Stimulated activated CD8-positive, alpha-beta memory T cell treated with anti-CD3 and anti-CD28 coated beads, Interleukin-15, amount 100 ng/mL, for 48 hours (primary cell): ENCODE measurements around the gene CX3CL1.

ENCODE experiments used
- DNase-seq, 2 donors: peaks; one replicate each; pipeline ENCODE4 v3.0.0-alpha.2; 2020; ENCODE audit warnings: low read depth in 2 of 2

The CX3CL1 gene

GRCh38 chr16:57405097-57405496 is 32.8 kb downstream of the CX3CL1 start:
- no peak for DNase-seq

- DNase-seq: no peak
These were observed 34.6 kb downstream of the CX3CL1 start for GRCh38 chr16:57406881-57407280.

DNA sequence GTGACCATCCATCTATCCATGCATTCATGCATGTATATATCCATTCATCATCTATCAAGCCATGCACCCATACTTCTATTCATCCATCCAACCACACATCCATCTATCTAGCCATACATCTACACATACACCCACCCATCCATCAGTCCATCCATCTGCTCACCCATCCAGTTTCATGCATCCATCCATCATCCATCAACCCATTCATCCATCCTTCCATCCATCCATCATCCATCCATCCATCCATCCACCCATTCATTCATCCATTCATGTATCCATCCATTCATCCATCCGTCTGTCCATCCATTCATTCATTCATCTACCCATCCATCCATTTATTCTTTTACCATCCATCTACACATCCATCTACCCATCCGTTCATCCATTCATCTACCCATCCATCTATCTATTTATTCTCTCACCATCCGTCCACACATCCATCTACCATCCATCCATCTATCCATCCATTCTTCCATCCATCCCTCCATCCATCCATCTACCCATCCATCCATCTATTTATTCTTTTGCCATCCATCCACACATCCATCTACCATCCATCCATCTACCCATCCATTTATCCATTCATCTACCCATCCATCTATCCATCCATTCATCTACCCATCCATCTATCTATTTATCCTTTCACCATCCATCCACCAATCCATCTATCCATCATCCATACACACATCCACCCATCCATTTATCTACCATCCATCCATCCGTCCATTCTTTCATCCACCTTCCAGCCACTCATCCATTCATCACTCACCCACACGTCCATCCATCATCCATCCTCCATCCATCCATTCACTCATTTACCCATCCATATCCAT is 35.4 kb downstream of the CX3CL1 start:
- DNase-seq: no peak

GRCh38 chr16:57409065-57409464 is 36.8 kb downstream of the CX3CL1 start:
- DNase-seq: no peak

DNA sequence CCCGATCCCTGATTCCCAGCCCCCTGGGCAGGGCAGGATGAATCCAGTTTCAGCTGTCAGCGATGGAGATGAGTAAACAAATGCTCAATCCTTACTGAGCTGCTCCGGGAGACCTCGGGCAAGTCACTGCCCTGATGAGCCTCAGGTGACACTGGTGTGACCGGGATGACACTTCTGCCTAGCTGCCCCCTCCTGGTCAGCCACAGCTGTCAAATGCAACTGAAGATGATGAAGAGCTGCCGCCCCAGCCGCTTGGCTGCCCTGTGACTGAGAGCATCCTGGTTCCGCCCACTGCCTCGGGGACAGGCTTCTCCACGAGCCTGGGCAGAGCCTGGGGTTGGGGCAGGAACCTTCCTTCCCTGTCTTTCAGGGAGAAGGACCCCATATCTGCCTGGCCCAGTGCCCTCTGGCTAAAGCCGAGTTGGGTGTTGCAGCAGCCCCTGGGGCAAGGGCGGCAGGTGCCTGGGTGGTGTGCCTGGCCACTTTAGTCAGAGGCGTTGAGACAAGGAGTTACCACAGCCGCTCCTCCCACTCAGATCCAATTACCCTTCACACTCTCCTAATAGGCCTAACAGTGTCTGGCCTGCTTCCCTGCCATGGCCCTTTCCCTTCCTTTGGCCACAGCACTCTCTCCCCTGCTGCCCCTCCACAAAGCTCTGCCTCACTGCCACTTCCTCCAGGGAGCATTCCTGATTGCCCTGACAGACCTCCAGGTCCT is 37.7 kb downstream of the CX3CL1 start:
- no peak for DNase-seq

DNA sequence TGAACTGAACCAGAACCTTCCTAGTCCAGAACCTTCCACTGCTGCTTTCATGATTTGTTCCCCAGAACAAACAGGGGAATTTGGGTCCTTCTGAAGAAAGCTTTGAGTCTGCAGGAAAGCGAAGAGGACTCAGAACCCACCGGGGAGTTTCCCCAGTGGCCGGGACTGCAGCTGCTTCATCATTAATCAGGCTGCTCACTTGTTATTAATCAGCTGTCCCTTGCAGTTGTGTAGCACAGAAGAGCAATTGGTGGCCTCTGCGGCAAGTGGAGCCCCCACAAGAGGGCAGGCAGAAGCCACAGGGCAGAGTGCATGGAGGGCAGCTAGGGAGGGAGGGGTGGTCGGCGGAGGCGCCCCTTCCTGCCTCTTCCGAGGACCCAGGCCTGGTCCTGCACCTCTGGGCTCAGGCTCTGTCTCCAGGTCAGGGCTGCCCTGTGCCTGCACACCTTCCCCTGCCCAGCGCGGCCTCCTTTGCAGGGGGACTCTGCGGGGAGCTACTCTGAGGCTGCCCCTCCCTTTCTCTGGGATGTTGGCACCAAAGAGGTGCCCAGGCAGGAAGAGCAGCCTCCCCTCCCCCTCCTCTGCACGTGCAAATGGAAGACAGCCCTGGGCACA is 39.2 kb downstream of the CX3CL1 start:
- no peak for DNase-seq

DNA sequence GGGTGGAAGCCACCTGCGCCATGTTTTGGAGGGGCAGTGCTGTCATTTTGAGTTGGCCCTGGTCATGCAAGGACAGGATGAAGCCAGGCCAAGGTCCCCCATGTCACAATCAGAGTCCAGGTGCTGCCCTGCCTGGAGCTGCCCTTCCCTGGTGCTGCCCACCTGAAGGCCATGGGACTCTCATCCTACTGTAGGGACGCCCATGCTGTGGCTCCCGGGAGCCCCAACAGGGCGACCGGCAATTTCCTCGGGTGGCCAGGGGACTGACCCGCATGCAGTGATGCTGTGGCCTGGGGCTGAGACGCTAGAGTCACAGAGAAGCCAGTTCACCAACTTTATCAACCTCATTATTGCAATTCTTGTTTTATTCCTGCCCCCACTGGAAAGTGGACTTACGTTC is 40.3 kb downstream of the CX3CL1 start:
- DNase-seq: no peak

DNA sequence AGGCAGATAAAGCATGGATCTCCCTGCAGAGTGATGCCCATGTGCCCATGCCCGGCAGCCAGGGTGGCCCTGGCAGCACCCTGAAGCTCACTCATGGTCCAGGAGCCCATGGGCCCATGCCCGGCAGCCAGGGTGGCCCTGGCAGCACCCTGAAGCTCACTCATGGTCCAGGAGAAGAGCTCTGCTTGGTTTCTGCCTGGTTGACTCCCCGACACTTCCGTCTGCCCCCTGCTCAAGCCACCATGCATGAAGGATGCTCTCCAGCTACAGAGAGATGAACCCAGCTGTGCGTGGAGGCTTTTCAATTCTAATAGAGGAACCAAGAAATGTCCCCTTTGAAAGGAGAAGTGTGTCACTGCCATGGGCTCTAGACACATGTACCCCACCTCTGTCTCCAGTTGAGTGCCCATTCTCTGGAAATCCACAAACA is 41.0 kb downstream of the CX3CL1 start:
- DNase-seq: no peak

DNA sequence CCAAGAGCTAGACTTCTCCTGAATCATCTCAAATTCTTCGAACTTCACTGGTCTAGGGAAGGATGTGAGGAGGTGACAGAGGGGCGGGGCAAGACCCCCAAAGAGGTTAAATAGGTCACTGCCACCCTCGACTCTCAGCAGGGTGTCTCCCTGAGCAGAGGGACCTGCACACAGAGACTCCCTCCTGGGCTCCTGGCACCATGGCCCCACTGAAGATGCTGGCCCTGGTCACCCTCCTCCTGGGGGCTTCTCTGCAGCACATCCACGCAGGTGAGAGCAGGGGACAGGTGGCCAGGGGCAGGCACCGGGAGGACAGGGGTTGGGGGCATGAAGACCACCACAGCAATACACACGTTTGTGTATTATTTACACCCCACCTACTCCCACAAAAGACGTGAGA is 41.4 kb downstream of the CX3CL1 start:
- DNase-seq: no peak

GRCh38 chr16:57416084-57416483 is 43.8 kb downstream of the CX3CL1 start:
- DNase-seq: no peak

DNA sequence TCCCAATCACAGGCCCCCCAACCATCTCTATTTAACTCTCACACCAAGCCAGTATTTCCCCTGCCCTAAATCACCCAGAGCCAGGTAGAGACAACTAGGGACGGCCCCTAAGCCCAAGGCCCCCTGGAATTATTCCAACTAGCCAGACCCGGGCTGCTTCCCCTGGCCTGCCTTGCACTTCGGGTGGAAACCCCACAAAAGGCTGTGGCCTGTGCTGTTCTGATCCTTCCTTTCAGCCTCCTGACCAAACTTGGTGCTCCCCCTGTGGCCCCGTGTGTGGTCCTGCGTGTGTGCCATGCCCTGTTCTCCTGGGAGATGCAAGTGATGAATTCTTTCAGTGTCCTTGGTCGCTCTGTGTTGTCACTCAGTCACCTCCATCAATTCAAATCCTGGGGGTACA is 47.2 kb downstream of the CX3CL1 start:
- DNase-seq: no peak

DNA sequence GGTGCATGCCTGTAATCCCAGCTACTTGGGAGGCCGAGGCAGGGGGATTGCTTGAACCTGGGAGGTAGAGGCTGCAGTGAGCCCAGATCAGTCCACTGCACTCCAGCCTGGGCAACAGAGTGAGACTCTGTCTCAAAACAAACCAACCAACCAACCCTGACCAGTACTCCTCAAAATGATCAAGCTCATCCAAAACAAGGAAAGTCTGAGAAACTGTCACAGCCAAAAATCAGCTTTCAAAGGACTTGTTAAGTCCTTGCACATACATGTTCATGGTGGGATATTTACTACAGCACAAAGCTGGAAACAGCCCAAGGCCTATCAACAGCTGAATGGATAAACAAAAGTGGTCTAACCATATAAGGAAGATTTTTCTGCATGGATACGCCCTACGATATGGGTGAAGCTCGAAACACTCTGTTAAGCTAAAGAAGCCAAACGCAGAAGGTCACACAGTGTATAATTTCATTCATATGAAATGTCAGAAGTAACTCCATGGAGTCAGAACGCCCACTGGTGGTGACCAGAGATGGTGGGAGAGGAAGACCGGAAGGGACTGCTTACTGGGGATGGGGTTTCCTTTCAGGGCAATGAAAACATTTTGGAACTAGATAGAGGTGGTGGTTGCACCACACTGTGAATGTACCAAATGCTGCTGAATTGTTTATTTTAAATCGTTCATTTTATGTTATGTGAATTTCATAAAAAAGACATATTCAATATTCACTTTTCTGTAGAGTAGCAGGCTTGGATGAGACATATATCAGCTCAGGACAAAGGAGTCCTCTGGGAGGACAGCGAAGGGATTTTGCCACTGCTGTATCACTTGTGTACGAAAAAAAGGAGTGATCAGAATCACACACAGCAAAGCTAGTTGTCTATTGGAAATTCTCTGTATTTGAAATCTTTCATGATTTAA is 50.0 kb downstream of the CX3CL1 start:
- no peak for DNase-seq

DNA sequence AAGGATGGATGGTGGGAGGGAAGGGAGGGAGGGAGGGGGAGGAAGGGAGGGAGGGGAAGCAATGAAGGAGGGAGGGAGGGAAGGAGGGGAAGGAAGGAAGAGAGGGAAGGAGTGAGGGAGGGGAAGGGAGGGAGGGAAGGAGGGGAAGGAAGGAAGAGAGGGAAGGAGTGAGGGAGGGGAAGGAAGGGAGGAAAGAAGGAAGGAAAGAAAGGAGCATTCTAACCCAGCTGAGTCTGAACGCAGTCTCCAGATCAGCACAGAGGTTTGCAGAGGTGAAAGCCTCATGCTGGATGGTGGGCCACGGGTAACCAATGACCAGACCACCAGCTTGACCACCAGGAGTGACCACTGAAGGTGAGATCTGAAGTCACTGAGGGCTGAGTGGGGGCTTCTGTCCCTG is 50.9 kb downstream of the CX3CL1 start:
- DNase-seq: no peak

DNA sequence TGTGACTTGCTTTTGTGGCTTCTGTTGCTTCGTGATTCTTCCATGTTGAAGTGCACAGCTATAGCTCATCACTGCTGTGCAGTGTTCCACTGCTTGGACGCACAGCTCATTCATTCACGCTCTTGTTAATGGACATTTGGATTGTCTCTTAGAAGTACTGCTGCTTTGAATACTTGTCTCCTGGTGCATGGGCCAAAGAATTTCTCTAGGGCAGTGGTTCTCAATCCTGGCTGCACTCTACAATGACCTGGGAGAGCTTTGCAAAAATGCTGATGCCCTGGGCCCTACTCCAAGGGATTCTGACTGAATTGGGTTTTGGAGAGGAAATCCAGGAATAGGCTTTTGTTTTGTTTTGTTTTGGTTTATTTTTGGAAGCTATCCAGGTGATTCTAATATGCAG is 52.3 kb downstream of the CX3CL1 start:
- no peak for DNase-seq

GRCh38 chr16:57426356-57426755 is 54.1 kb downstream of the CX3CL1 start:
- no peak for DNase-seq

- no peak for DNase-seq
These were observed 55.0 kb downstream of the CX3CL1 start for GRCh38 chr16:57427307-57427706.

- DNase-seq: no peak
These were observed 55.5 kb downstream of the CX3CL1 start for GRCh38 chr16:57427824-57428223.

- DNase-seq: no peak
These were observed 58.7 kb downstream of the CX3CL1 start for GRCh38 chr16:57430955-57431354.

- no peak for DNase-seq
These were observed 60.2 kb downstream of the CX3CL1 start for GRCh38 chr16:57432505-57432904.

DNA sequence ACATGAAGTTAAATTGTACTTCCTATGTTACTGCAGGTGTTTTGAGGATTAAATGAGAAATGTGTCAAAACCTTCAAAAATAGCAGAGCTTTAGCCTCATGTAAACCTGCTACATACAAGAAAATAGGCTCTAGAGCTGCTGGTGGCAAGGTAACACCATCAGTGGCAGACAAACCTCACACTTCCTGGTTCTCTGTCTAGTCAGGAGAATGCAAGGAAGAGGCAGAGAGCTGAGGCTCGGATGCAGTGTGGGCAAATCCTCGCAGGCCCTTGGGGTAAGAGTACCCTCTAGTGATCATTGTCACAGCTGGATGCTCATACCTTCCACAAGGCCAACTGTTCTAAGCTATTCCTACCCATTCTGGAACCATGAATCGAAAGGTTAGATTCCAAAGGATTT is 60.7 kb downstream of the CX3CL1 start:
- DNase-seq: no peak

DNA sequence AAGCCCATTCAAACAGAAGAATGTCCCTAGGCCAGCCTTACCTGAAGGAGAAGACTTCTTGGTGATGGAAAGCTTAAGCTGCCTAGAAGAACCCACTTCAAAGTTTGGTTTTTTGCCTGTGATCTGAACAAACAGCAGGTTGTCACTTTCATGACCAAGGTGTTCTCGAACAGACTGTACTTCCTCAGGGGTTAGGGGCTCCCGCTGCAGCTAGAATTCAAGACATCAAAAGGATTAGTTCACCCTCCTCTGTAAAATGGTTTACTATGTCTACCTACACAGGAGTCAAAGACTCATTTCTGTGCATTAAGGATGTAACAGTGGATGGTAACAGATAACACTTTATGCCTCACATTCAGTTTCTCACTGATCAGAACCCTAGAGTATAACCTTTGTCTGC is 61.7 kb downstream of the CX3CL1 start:
- no peak for DNase-seq
